Measurements from ENCODE around the gene FALEC. TPM values are rescaled to one million over a fixed set of nuclear protein-coding genes. Genes with fewer than 3 reads are reported as not detected.
A peak's percentile ranks its signal among the peaks of the same experiment; 100 is the strongest.

FALEC gene
- total and polyA plus RNA-seq, 9 of the 15 experiments (the other 6 are each of a cell fraction or from before 2014, with no cell fraction given) = 0.15 to 1.8 (median 0.53) TPM; not detected in 5

- TF ChIP-seq ZBTB2 (IDR thresholded peaks at IDR 0.05) (no peak), ZFP36 (IDR thresholded peaks at IDR 0.05; ENCODE audit: low read depth, low read length, partially characterized antibody) (no peak), HIVEP1 (CRISPR knock-in tag; IDR thresholded peaks at IDR 0.05) (0 out of 2 replicates have a peak, but pooled peaks have one; percentile 53), BDP1 (IDR thresholded peaks at IDR 0.05; ENCODE audit: insufficient read depth, insufficient read length) (no peak), CREB3 (tag; conservative IDR thresholded peaks at IDR 0.05; ENCODE audit: low read depth) (no peak), BACH1 (tag; IDR thresholded peaks at IDR 0.05) (no peak), TCF3 (CRISPR knock-in tag; IDR thresholded peaks at IDR 0.05) (peak; percentile 42; the same call in 1 of the 2 replicates), NBN (IDR thresholded peaks at IDR 0.05; ENCODE audit: low read depth) (peak; percentile 71; the same call in 1 of the 2 replicates), TBL1XR1 (IDR thresholded peaks at IDR 0.05; ENCODE audit: low read length in 2 of 2) (no peak), ZNF274 (IDR thresholded peaks at IDR 0.05; ENCODE audit: borderline replicate concordance, low read depth, low read length) (no peak), ZBTB5 (IDR thresholded peaks at IDR 0.05) (no peak), CBFA2T3 (IDR thresholded peaks at IDR 0.05) (peak; percentile 54), ZBTB9 (CRISPR knock-in tag; IDR thresholded peaks at IDR 0.05) (no peak), KAT7 (CRISPR knock-in tag; IDR thresholded peaks at IDR 0.05; ENCODE audit: borderline replicate concordance) (no peak), CREB5 (CRISPR knock-in tag; IDR thresholded peaks at IDR 0.05) (no peak)
Measured at GRCh38 chr1:150552128-150552910, 36.8 kb downstream of the FALEC start (continued).

All from K562 (cell line).